B cell (primary cell): Measurements from ENCODE around the gene ANTXRL. TPM values are rescaled to one million over a fixed set of nuclear protein-coding genes. Genes with fewer than 3 reads are reported as not detected.

Experiments
- ATAC-seq: fragments of 200-7000 bp; cut with Tn5 transposase; one replicate; pipeline ENCODE4 v1.10.0; 2021; ENCODE audit warnings: low read depth, mild to moderate bottlenecking, moderate number of reproducible peaks, moderate library complexity
- CTCF ChIA-PET: fragments of 350-600 bp; sonication (Branson Sonifier 250); formaldehyde crosslinking; loops from one replicate; lab custom pipeline; 2021; ENCODE audit warnings: antibody characterized with exemption, inconsistent platforms; lab: Charles Lee
- POLR2A ChIA-PET: fragments of 350-600 bp; sonication (Branson Sonifier 250); formaldehyde crosslinking; loops from one replicate; lab custom pipeline; 2021; ENCODE audit warnings: antibody characterized with exemption; lab: Charles Lee
- DNase-seq: peaks from one replicate; pipeline ENCODE4 v3.0.0; 2013
- H2AFZ ChIP-seq: 2 replicates; pipeline ENCODE4 v1.6.1; 2012; ENCODE audit warnings: mild to moderate bottlenecking, low read depth, low read length; ENCODE audit not compliant: insufficient read depth, poor library complexity, severe bottlenecking
- H3K27ac ChIP-seq, 2 donors: 1 replicate in 1 of 2; 2 replicates in 1 of 2; pipeline ENCODE4 v1.5.1; 2012 to 2013; ENCODE audit warnings: low read length in 2 of 2, mild to moderate bottlenecking in 2 of 2, moderate library complexity in 1 of 2
- H3K27me3 ChIP-seq, 4 experiments: fragments of 200-600 bp in 1 of 4; sonication (generic) in 1 of 4; replicated peaks in 1 of 4; 1 replicate in 2 of 4; 2 replicates in 2 of 4; pipeline versions ENCODE4 v1.6.1 to v1.7.0; 2013 to 2016; ENCODE audit warnings: low read length in 3 of 4, mild to moderate bottlenecking in 2 of 4, mixed read lengths in 1 of 4, moderate library complexity in 1 of 4; ENCODE audit not compliant: insufficient read depth in 4 of 4, control insufficient read depth in 3 of 4; ENCODE audit errors: control extremely low read depth in 1 of 4
- H3K36me3 ChIP-seq, 2 experiments: replicated peaks in 1 of 2; 1 replicate in 1 of 2; 2 replicates in 1 of 2; pipeline versions ENCODE4 v1.6.1 to v1.7.1; 2013; ENCODE audit warnings: low read length in 1 of 2; ENCODE audit not compliant: insufficient read depth in 2 of 2, control insufficient read depth in 1 of 2; ENCODE audit errors: control extremely low read depth in 1 of 2, extremely low read depth in 1 of 2
- H3K4me1 ChIP-seq, 2 donors: fragments of 200-600 bp in 1 of 2; sonication (generic) in 1 of 2; 1 replicate in 1 of 2; 2 replicates in 1 of 2; pipeline versions ENCODE4 v1.5.1 to v1.6.1; 2013 to 2017; ENCODE audit warnings: low read length in 2 of 2; ENCODE audit not compliant: control insufficient read depth in 2 of 2, insufficient read depth in 2 of 2
- H3K4me2 ChIP-seq: replicated peaks from 2 replicates; pipeline ENCODE3; 2012; ENCODE audit warnings: mild to moderate bottlenecking, low read depth, low read length; ENCODE audit not compliant: poor library complexity, severe bottlenecking
- H3K4me3 ChIP-seq, 5 experiments: fragments of 200-600 bp in 1 of 5; sonication (generic) in 1 of 5; 1 replicate in 3 of 5; 2 replicates in 2 of 5; pipeline versions ENCODE4 v1.5.1 to v1.7.0; 2011 to 2016; ENCODE audit warnings: low read length in 4 of 5, mild to moderate bottlenecking in 4 of 5, low read depth in 2 of 5, control low read depth in 1 of 5, moderate library complexity in 1 of 5; ENCODE audit not compliant: insufficient read depth in 1 of 5; ENCODE audit errors: control extremely low read depth in 1 of 5, extremely low read depth in 1 of 5
- H3K79me2 ChIP-seq: fragments of 200-600 bp; sonication (generic); one replicate; pipeline ENCODE4 v1.6.0; 2016; ENCODE audit warnings: low read length; ENCODE audit not compliant: control insufficient read depth, insufficient read depth
- H3K9ac ChIP-seq: fragments of 200-600 bp; sonication (generic); 2 replicates; pipeline ENCODE4 v1.6.1; 2017; ENCODE audit warnings: mild to moderate bottlenecking, low read length, moderate library complexity
- H3K9me3 ChIP-seq, 3 donors: one replicate each; pipeline versions ENCODE4 v1.6.1 to v1.7.1; 2013; ENCODE audit warnings: low read length in 2 of 3; ENCODE audit not compliant: control insufficient read depth in 2 of 3, insufficient read depth in 1 of 3; ENCODE audit errors: control extremely low read depth in 1 of 3
- H4K20me1 ChIP-seq: 2 replicates; pipeline ENCODE4 v1.6.0; 2012; ENCODE audit warnings: mild to moderate bottlenecking, low read length; ENCODE audit not compliant: insufficient read depth, control insufficient read depth, poor library complexity, severe bottlenecking
- H3K27ac Mint-ChIP-seq: one replicate; pipeline ENCODE4 v1.8.0; 2021; ENCODE audit warnings: mixed read lengths
- H3K27me3 Mint-ChIP-seq: one replicate; pipeline ENCODE4 v1.8.0; 2021; ENCODE audit warnings: mixed read lengths
- H3K4me1 Mint-ChIP-seq: one replicate; pipeline ENCODE4 v1.8.0; 2021; ENCODE audit warnings: mixed read lengths
- H3K4me3 Mint-ChIP-seq: one replicate; pipeline ENCODE4 v1.8.0; 2021; ENCODE audit warnings: mixed read lengths
- H3K9me3 Mint-ChIP-seq: one replicate; pipeline ENCODE4 v1.8.0; 2022; ENCODE audit warnings: mixed read lengths; ENCODE audit not compliant: insufficient read depth
- EZH2 ChIP-seq: IDR thresholded peaks from 2 replicates; pipeline ENCODE4 v1.6.1; 2012; ENCODE audit warnings: borderline replicate concordance, low read depth, mild to moderate bottlenecking, moderate library complexity, low read length; ENCODE audit not compliant: insufficient read depth, poor library complexity, severe bottlenecking
- WGBS: methylation state at CpG from one replicate; pipeline ENCODE4 v1.1.5; 2013; ENCODE audit warnings: missing lambda C conversion rate; ENCODE audit not compliant: insufficient coverage; 5-methylcytosine and 5-hydroxymethylcytosine counted together
- intact Hi-C: fragments of 100-400 bp; cut with micrococcal nuclease; formaldehyde crosslinking; loops from one replicate; pipeline ENCODE4 v1.10.0; 2022
- polyA plus RNA-seq: library from polyadenylated mRNA; depleted of rRNA; stranded (reverse); fragments of >200 nt; gene quantifications from 2 replicates; pipeline ENCODE4 v1.2.3, GENCODE V29; 2012
- total RNA-seq, 2 donors: library from RNA; stranded (reverse); fragments of 120-200 nt in 1 of 2; gene quantifications; 1 replicate in 1 of 2; 2 replicates in 1 of 2; pipeline versions ENCODE4 v1.2.3 to v1.2.4, GENCODE V29; 2013 to 2022
- TF ChIP-seq, protein P1 (sequence below): fragments of 200-600 bp; IDR thresholded peaks from one replicate; pipeline ENCODE4 v1.8.0; 2022; ENCODE audit warnings: antibody characterized with exemption, mild to moderate bottlenecking

Gene ANTXRL
- total and polyA plus RNA-seq, 2 donors (not counting 1 experiment from before 2014, with no cell fraction given), result not detected

DNA sequence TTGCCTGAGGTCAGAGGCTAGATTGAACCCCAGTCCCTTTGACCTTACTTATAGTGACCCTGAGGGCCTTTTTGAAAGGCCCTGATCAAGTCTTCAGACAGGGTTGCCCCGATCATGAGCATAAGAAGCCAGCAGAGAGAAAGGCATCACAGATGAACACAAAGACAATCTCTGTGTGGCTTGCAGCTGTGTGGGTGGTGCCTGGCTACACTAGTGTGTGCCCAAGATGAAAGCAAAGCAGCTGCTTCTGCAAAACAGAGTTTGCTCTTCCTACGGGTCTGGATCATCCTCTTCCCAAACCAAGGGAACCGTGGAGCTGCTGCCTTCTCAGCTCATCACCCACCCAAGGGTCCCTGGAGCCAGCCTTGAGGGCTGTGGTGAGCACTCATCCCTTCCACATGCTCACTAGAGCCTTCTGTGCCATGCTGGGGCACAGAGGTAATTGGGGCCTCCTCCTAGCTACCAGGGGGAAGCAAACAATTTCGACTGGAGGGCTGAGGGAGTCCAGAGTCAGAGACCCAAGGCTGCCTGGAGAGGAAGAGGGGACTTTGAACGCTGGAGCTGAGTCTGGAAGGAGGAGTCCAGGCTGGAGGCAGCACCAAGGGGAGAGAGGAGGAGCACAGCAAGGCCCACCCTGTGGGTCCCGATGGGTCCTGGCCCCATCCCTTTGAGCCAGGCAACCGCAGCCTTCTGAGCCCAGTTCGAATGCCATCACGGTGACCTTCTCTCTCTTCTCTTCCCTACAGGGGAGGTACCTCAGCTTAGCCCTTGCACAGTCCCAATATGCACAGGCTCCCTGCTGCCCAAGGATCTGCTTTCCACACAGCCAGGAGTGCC, 42.3 kb downstream of the ANTXRL start:
- ChIA-PET POLR2A (no interaction called here), CTCF (interaction anchor here (1.0 kb wide), 1 partner anchor 15 kb away, joined by 3 read pairs; no protein-coding TSS in a partner anchor)
- H3K4me1 Mint-ChIP-seq, result no peaks in the 10 kb centered on the region
- H3K9me3 Mint-ChIP-seq, result no peaks in the 10 kb centered on the region
- Histone ChIP-seq H4K20me1 (no peaks in the 10 kb centered on the region), H3K4me3 (no peak overlapping the region), H3K36me3 (no peaks in the 10 kb centered on the region), H3K27me3 (peaks cover 0 to 4% (median 0%) of the 10 kb centered on the region in 4 experiments), H3K9me3 (no peaks in the 10 kb centered on the region), H3K4me2 (no peak overlapping the region), H3K79me2 (no peaks in the 10 kb centered on the region), H3K4me1 (no peaks in the 10 kb centered on the region), H3K9ac (no peak overlapping the region), H2AFZ (no peak overlapping the region), H3K27ac (no peak overlapping the region)
- TF ChIP-seq, protein P1, sequence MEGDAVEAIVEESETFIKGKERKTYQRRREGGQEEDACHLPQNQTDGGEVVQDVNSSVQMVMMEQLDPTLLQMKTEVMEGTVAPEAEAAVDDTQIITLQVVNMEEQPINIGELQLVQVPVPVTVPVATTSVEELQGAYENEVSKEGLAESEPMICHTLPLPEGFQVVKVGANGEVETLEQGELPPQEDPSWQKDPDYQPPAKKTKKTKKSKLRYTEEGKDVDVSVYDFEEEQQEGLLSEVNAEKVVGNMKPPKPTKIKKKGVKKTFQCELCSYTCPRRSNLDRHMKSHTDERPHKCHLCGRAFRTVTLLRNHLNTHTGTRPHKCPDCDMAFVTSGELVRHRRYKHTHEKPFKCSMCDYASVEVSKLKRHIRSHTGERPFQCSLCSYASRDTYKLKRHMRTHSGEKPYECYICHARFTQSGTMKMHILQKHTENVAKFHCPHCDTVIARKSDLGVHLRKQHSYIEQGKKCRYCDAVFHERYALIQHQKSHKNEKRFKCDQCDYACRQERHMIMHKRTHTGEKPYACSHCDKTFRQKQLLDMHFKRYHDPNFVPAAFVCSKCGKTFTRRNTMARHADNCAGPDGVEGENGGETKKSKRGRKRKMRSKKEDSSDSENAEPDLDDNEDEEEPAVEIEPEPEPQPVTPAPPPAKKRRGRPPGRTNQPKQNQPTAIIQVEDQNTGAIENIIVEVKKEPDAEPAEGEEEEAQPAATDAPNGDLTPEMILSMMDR, result no peak
- TF ChIP-seq EZH2, result no peak
- H3K27ac Mint-ChIP-seq, result no peak overlapping the region
- no peak overlapping the region for H3K4me3 Mint-ChIP-seq
- DNase-seq, result no peak
- no peak for ATAC-seq
- peaks cover 33% of the 10 kb centered on the region for H3K27me3 Mint-ChIP-seq
- WGBS, result 92% methylated on average over 8 of the region's 9 CpGs
- intact Hi-C loops, result no loop called here

DNA sequence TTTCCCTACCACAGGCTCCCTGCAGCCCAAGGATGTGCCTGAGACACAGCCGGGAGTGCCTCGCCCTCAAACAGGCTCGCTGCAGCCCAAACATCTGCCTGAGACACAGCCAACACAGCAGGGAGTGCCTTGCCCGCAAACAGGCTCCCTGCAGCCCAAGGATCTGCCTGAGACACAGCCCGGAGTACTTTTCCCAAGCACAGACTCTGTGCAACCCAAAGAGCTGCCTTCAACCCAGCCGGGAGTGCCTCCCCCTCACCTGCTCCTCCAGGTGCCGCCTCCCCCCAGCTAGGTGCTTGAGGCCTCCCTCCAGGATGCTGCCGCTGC, 42.9 kb downstream of the ANTXRL start:
- Mint-ChIP-seq H3K9me3 (no peaks in the 10 kb centered on the region), H3K27me3 (peaks cover 33% of the 10 kb centered on the region), H3K4me3 (no peak overlapping the region), H3K27ac (no peak overlapping the region), H3K4me1 (no peaks in the 10 kb centered on the region)
- Histone ChIP-seq H3K79me2 (no peaks in the 10 kb centered on the region), H3K4me1 (no peaks in the 10 kb centered on the region), H4K20me1 (no peaks in the 10 kb centered on the region), H3K4me2 (no peak overlapping the region), H3K4me3 (no peak overlapping the region), H3K9me3 (no peaks in the 10 kb centered on the region), H3K27ac (no peak overlapping the region), H2AFZ (no peak overlapping the region), H3K27me3 (peaks cover 0 to 4% (median 0%) of the 10 kb centered on the region in 4 experiments), H3K9ac (no peak overlapping the region), H3K36me3 (no peaks in the 10 kb centered on the region)
- intact Hi-C loops, result no loop called here
- DNase-seq, result no peak
- WGBS, result 90% methylated on average over 8 of the region's 8 CpGs
- CTCF ChIA-PET, result no interaction called here
- ATAC-seq, result no peak
- POLR2A ChIA-PET, result no interaction called here
- no peak for TF ChIP-seq EZH2
